A549 (cell line): ENCODE results near the gene CNOT1.

Experiments
- HDAC2 ChIP-seq: fragments of 200-600 bp; sonication (generic); IDR thresholded peaks from 2 replicates; pipeline ENCODE4 v1.6.1; 2016
- RFX5 ChIP-seq: fragments of 450-650 bp; IDR thresholded peaks from 2 replicates; pipeline ENCODE4 v1.7.1; 2014; ENCODE audit warnings: antibody characterized with exemption, mild to moderate bottlenecking, moderate library complexity

GRCh38 chr16:58655215-58655596 is 25.6 kb upstream of the CNOT1 start:
- no peak for TF ChIP-seq RFX5
- TF ChIP-seq HDAC2 = no peak
